H9 (cell line): ENCODE data around the gene NXPH4. TPM values are rescaled to one million over a fixed set of nuclear protein-coding genes. Genes with fewer than 3 reads are reported as not detected.

Experiments
- DNase-seq: peaks from one replicate; pipeline ENCODE4 v3.0.0-alpha.2; 2017
- H2AFZ ChIP-seq: one replicate; pipeline ENCODE4 v1.6.1; 2013; ENCODE audit warnings: mild to moderate bottlenecking, low read length, control low read depth, moderate library complexity
- H2AK5ac ChIP-seq: 2 replicates; pipeline ENCODE4 v1.6.1; 2013; ENCODE audit warnings: low read length, control low read depth, mixed read lengths; ENCODE audit not compliant: insufficient read length
- H2BK120ac ChIP-seq: one replicate; pipeline ENCODE4 v1.6.1; 2013; ENCODE audit warnings: low read depth, mild to moderate bottlenecking, low read length, control low read depth, inconsistent platforms; ENCODE audit not compliant: poor library complexity, severe bottlenecking
- H2BK12ac ChIP-seq: 2 replicates; pipeline ENCODE4 v1.6.1; 2013; ENCODE audit warnings: low read length, control low read depth, mixed read lengths, low read depth; ENCODE audit not compliant: insufficient read length
- H2BK15ac ChIP-seq: 2 replicates; pipeline ENCODE4 v1.6.1; 2013; ENCODE audit warnings: low read depth, low read length, control low read depth
- H2BK20ac ChIP-seq: one replicate; pipeline ENCODE4 v1.6.1; 2013; ENCODE audit warnings: low read depth, mild to moderate bottlenecking, low read length, control low read depth, inconsistent platforms; ENCODE audit not compliant: poor library complexity, severe bottlenecking
- H2BK5ac ChIP-seq: 2 replicates; pipeline ENCODE4 v1.6.1; 2013; ENCODE audit warnings: low read length, control low read depth, mixed read lengths; ENCODE audit not compliant: insufficient read length
- H3K14ac ChIP-seq: 2 replicates; pipeline ENCODE4 v1.6.1; 2013; ENCODE audit warnings: low read length, control low read depth; ENCODE audit not compliant: insufficient read depth
- H3K18ac ChIP-seq: 2 replicates; pipeline ENCODE4 v1.6.1; 2013; ENCODE audit warnings: low read depth, mild to moderate bottlenecking, mixed read lengths, low read length, control low read depth; ENCODE audit not compliant: insufficient read length
- H3K23ac ChIP-seq: 2 replicates; pipeline ENCODE4 v1.6.1; 2013; ENCODE audit warnings: low read length, control low read depth, mixed read lengths, low read depth; ENCODE audit not compliant: insufficient read length
- H3K23me2 ChIP-seq: 2 replicates; pipeline ENCODE4 v1.6.1; 2013; ENCODE audit warnings: low read depth, mild to moderate bottlenecking, mixed read lengths, low read length, control low read depth; ENCODE audit not compliant: insufficient read length, poor library complexity, severe bottlenecking
- H3K27ac ChIP-seq: 2 replicates; pipeline ENCODE4 v1.5.1; 2013; ENCODE audit warnings: low read length, control low read depth, mixed read lengths, low read depth; ENCODE audit not compliant: insufficient read length
- H3K27me3 ChIP-seq: 2 replicates; pipeline ENCODE4 v1.6.1; 2013; ENCODE audit warnings: low read length, control low read depth, inconsistent platforms; ENCODE audit not compliant: insufficient read depth
- H3K4ac ChIP-seq: 2 replicates; pipeline ENCODE4 v1.6.1; 2013; ENCODE audit warnings: low read depth, mild to moderate bottlenecking, control low read depth, inconsistent platforms, low read length, moderate library complexity
- H3K4me1 ChIP-seq: 2 replicates; pipeline ENCODE4 v1.6.1; 2013; ENCODE audit warnings: low read length, control low read depth, inconsistent platforms; ENCODE audit not compliant: insufficient read depth
- H3K4me2 ChIP-seq: 2 replicates; pipeline ENCODE4 v1.6.1; 2013; ENCODE audit warnings: low read length, control low read depth, mixed read lengths; ENCODE audit not compliant: insufficient read length, insufficient read depth
- H3K56ac ChIP-seq: 2 replicates; pipeline ENCODE4 v1.6.1; 2013; ENCODE audit warnings: low read depth, mild to moderate bottlenecking, mixed read lengths, low read length, control low read depth; ENCODE audit not compliant: insufficient read length
- H3K79me1 ChIP-seq: 2 replicates; pipeline ENCODE4 v1.6.1; 2013; ENCODE audit warnings: low read depth, mild to moderate bottlenecking, moderate library complexity, low read length, control low read depth, inconsistent platforms; ENCODE audit not compliant: insufficient read depth, poor library complexity, severe bottlenecking
- H3K79me2 ChIP-seq: 2 replicates; pipeline ENCODE4 v1.6.1; 2013; ENCODE audit warnings: low read length, control low read depth, inconsistent platforms; ENCODE audit not compliant: insufficient read depth
- H3K9ac ChIP-seq: 2 replicates; pipeline ENCODE4 v1.6.1; 2013; ENCODE audit warnings: low read length, control low read depth, mixed read lengths; ENCODE audit not compliant: insufficient read length; ENCODE audit errors: extremely low read depth
- H3K9me3 ChIP-seq: one replicate; pipeline ENCODE4 v1.6.1; 2013; ENCODE audit warnings: low read depth, low read length, inconsistent platforms; ENCODE audit not compliant: control insufficient read depth
- H3T11ph ChIP-seq: one replicate; pipeline ENCODE4 v1.6.1; 2013; ENCODE audit warnings: mild to moderate bottlenecking, low read length, control low read depth, inconsistent platforms
- H4K20me1 ChIP-seq: one replicate; pipeline ENCODE4 v1.6.1; 2013; ENCODE audit not compliant: control insufficient read depth, insufficient read length, insufficient read depth
- H4K5ac ChIP-seq: 2 replicates; pipeline ENCODE4 v1.6.1; 2013; ENCODE audit warnings: low read depth, mild to moderate bottlenecking, mixed read lengths, low read length, control low read depth; ENCODE audit not compliant: insufficient read length
- H4K8ac ChIP-seq: replicated peaks from 2 replicates; pipeline ENCODE4 v1.6.1; 2013; ENCODE audit warnings: low read length, control low read depth, mixed read lengths, low read depth; ENCODE audit not compliant: insufficient read length
- H4K91ac ChIP-seq: 2 replicates; pipeline ENCODE4 v1.6.1; 2013; ENCODE audit warnings: low read depth, mild to moderate bottlenecking, moderate library complexity, mixed read lengths, low read length, control low read depth; ENCODE audit not compliant: insufficient read length
- H3K27ac Mint-ChIP-seq, 3 experiments: 2 replicates in 2 of 3; 3 replicates in 1 of 3; pipeline ENCODE4 v1.8.0; 2020 to 2021; ENCODE audit warnings: mixed read lengths in 3 of 3, mild to moderate bottlenecking in 1 of 3, moderate library complexity in 1 of 3
- H3K27me3 Mint-ChIP-seq: 2 replicates; pipeline ENCODE4 v1.8.0; 2021; ENCODE audit warnings: low read depth, mild to moderate bottlenecking, moderate library complexity, mixed read lengths
- H3K36me3 Mint-ChIP-seq, 3 experiments: 2 replicates in 2 of 3; 3 replicates in 1 of 3; pipeline ENCODE4 v1.8.0; 2020 to 2021; ENCODE audit warnings: low read depth in 3 of 3, mixed read lengths in 3 of 3; ENCODE audit not compliant: insufficient read depth in 1 of 3
- H3K4me1 Mint-ChIP-seq, 2 experiments: 2 replicates each; pipeline ENCODE4 v1.8.0; 2020; ENCODE audit warnings: mixed read lengths in 2 of 2
- H3K4me3 Mint-ChIP-seq, 2 experiments: 2 replicates in 1 of 2; 3 replicates in 1 of 2; pipeline ENCODE4 v1.8.0; 2020 to 2021; ENCODE audit warnings: mild to moderate bottlenecking in 2 of 2, mixed read lengths in 2 of 2, moderate library complexity in 1 of 2
- H3K9me3 Mint-ChIP-seq, 2 experiments: 2 replicates in 1 of 2; 3 replicates in 1 of 2; pipeline ENCODE4 v1.8.0; 2020; ENCODE audit warnings: mild to moderate bottlenecking in 2 of 2, mixed read lengths in 2 of 2, moderate library complexity in 1 of 2
- WGBS: extraction: QIAGEN DNeasy Blood & Tissue Kit; methylation state at CpG from one replicate; pipeline ENCODE4 v1.1.7; 2013; ENCODE audit warnings: missing lambda C conversion rate, low lambda C conversion rate, mixed read lengths; ENCODE audit not compliant: insufficient read length; ENCODE audit errors: extremely low coverage; 5-methylcytosine and 5-hydroxymethylcytosine counted together
- total RNA-seq: library from RNA; stranded (reverse); gene quantifications from 2 replicates; pipeline ENCODE4 v1.2.1, GENCODE V29; 2021
- TF ChIP-seq, protein P1 (sequence below): fragments of 200-600 bp; sonication (generic); conservative IDR thresholded peaks from 3 replicates; pipeline ENCODE4 v1.8.0; 2021; ENCODE audit warnings: antibody characterized with exemption, mild to moderate bottlenecking

The NXPH4 gene
- total RNA-seq, 1 experiment from 2014 or later, result 2.1 TPM

GRCh38 chr12:57187222-57188089, 29.1 kb upstream of the NXPH4 start:
- H2BK20ac ChIP-seq, result no peak overlapping the region
- no peak overlapping the region for H3K9ac ChIP-seq
- H4K20me1 ChIP-seq, result no peaks in the 10 kb centered on the region
- H3K4me2 ChIP-seq, result no peak overlapping the region
- no CpG with 5 or more reads among the region's 21 CpGs for WGBS
- H3K4ac ChIP-seq, result no peak overlapping the region
- no peak overlapping the region for H2BK120ac ChIP-seq
- no peak overlapping the region for H3K27ac ChIP-seq
- no peaks in the 10 kb centered on the region; the same call in 1 of the 2 replicates for H3K27me3 Mint-ChIP-seq
- no peak overlapping the region for H2BK5ac ChIP-seq
- H3K4me1 ChIP-seq, result no peaks in the 10 kb centered on the region
- no peak for DNase-seq
- no peak overlapping the region for H2BK15ac ChIP-seq
- peaks cover 66 to 96% (median 95%) of the 10 kb centered on the region in 3 experiments for H3K36me3 Mint-ChIP-seq
- H3K23ac ChIP-seq, result no peak overlapping the region
- no peak overlapping the region for H3K18ac ChIP-seq
- H3K27ac Mint-ChIP-seq, result peak overlapping the region in 2 of 3 experiments; percentile 70 to 77; a peak in 2 of 7 replicates
- no peaks in the 10 kb centered on the region for H3K23me2 ChIP-seq
- no peak overlapping the region for H3K4me3 Mint-ChIP-seq
- H2AFZ ChIP-seq, result no peak overlapping the region
- no peaks in the 10 kb centered on the region; a peak in 1 of 5 replicates for H3K9me3 Mint-ChIP-seq
- no peak overlapping the region for H4K91ac ChIP-seq
- no peaks in the 10 kb centered on the region for H3K79me1 ChIP-seq
- H3K56ac ChIP-seq, result no peak overlapping the region
- no peak overlapping the region for H3K14ac ChIP-seq
- no peak overlapping the region for H4K8ac ChIP-seq
- H3K27me3 ChIP-seq, result no peaks in the 10 kb centered on the region
- H3K79me2 ChIP-seq, result no peaks in the 10 kb centered on the region
- no peak overlapping the region for H2AK5ac ChIP-seq
- H3K9me3 ChIP-seq, result no peaks in the 10 kb centered on the region
- no peak overlapping the region for H2BK12ac ChIP-seq
- H3K4me1 Mint-ChIP-seq, result peaks cover 4 to 5% of the 10 kb centered on the region in 2 experiments
- TF ChIP-seq, protein P1, sequence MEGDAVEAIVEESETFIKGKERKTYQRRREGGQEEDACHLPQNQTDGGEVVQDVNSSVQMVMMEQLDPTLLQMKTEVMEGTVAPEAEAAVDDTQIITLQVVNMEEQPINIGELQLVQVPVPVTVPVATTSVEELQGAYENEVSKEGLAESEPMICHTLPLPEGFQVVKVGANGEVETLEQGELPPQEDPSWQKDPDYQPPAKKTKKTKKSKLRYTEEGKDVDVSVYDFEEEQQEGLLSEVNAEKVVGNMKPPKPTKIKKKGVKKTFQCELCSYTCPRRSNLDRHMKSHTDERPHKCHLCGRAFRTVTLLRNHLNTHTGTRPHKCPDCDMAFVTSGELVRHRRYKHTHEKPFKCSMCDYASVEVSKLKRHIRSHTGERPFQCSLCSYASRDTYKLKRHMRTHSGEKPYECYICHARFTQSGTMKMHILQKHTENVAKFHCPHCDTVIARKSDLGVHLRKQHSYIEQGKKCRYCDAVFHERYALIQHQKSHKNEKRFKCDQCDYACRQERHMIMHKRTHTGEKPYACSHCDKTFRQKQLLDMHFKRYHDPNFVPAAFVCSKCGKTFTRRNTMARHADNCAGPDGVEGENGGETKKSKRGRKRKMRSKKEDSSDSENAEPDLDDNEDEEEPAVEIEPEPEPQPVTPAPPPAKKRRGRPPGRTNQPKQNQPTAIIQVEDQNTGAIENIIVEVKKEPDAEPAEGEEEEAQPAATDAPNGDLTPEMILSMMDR, result no peak
- H3T11ph ChIP-seq, result no peak overlapping the region
- H4K5ac ChIP-seq, result no peak overlapping the region
